Suprapubic skin (tissue), 3 donors: ENCODE results near the gene RNF39.

Experiments
- CTCF ChIP-seq, 2 donors: fragments of 200-600 bp in 1 of 2; fragments of 450-650 bp in 1 of 2; sonication (generic) in 1 of 2; IDR thresholded peaks; one replicate each; pipeline ENCODE4 v1.5.1; 2016 to 2019; ENCODE audit warnings: antibody characterized with exemption in 2 of 2, mild to moderate bottlenecking in 1 of 2, moderate library complexity in 1 of 2
- EP300 ChIP-seq: sonication (generic); formaldehyde crosslinking; IDR thresholded peaks from one replicate; pipeline ENCODE4 v1.6.1; 2017; ENCODE audit warnings: antibody characterized with exemption

GRCh38 chr6:30020626-30021025, 54.9 kb downstream of the RNF39 start:
- TF ChIP-seq CTCF (IDR thresholded peaks at IDR 0.05), result no peak
- TF ChIP-seq EP300, result no peak
